Adrenal gland (tissue), 5 donors: ENCODE data around the gene LMAN1L.

ENCODE experiments used
- POLR2A ChIP-seq, 2 donors: fragments of 450-650 bp; IDR thresholded peaks; one replicate each; pipeline ENCODE4 v1.6.1; 2017; ENCODE audit warnings: antibody characterized with exemption in 2 of 2, mild to moderate bottlenecking in 2 of 2, moderate library complexity in 1 of 2
- TF ChIP-seq, protein P1 (sequence below), 6 experiments: fragments of 450-650 bp in 4 of 6; fragments of 200-600 bp in 2 of 6; sonication (generic) in 1 of 6; IDR thresholded peaks; 1 replicate in 5 of 6; 2 replicates in 1 of 6; pipeline versions ENCODE4 v1.5.1 to v1.8.0; 2016 to 2021; ENCODE audit warnings: antibody characterized with exemption in 6 of 6, mild to moderate bottlenecking in 2 of 6, moderate library complexity in 1 of 6
- donor health status: DM: no; HTN: no; CAD: no.

DNA sequence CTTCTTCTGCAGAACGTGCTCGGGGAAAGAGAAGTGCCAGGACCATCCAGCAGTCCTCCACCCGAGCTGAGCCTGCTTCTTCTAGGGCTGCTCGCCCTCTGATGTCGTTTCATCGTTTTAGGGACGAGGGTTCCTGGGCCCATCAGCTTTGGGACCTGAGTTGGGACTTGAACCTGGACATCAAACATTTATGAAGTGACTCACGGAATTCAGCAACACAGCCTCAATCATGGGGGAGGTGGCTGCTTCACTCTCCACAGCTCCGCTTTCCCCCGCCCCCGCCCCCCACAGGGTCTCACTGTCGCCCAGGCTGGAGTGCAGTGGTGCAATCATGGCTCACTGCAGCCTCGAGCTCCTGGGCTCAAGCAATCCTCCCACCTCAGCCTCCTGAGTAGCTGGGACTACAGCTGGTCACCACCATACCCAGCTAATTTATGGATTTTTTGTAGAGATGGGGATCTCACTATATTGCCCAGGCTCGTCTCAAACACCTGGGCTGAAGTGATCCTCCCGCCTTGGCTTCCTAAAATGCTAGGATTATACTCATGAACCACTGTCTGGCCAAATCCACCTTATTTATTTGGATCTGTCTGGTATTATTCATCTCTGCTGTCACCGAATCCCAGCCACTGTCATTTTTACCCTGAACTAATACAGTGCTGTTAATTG is 61.3 kb downstream of the LMAN1L start:
- no peak for TF ChIP-seq POLR2A (IDR thresholded peaks at IDR 0.05)
- TF ChIP-seq, protein P1, sequence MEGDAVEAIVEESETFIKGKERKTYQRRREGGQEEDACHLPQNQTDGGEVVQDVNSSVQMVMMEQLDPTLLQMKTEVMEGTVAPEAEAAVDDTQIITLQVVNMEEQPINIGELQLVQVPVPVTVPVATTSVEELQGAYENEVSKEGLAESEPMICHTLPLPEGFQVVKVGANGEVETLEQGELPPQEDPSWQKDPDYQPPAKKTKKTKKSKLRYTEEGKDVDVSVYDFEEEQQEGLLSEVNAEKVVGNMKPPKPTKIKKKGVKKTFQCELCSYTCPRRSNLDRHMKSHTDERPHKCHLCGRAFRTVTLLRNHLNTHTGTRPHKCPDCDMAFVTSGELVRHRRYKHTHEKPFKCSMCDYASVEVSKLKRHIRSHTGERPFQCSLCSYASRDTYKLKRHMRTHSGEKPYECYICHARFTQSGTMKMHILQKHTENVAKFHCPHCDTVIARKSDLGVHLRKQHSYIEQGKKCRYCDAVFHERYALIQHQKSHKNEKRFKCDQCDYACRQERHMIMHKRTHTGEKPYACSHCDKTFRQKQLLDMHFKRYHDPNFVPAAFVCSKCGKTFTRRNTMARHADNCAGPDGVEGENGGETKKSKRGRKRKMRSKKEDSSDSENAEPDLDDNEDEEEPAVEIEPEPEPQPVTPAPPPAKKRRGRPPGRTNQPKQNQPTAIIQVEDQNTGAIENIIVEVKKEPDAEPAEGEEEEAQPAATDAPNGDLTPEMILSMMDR (IDR thresholded peaks at IDR 0.05) = peak in 3 of 6 experiments; percentile 5 to 12 (median 12)
